ENCODE measurements around the gene LRRC3C. TPM values are rescaled to one million over a fixed set of nuclear protein-coding genes. Genes with fewer than 3 reads are reported as not detected.
"Not testable (repeated sequence)": the region's sequence is repeated elsewhere in the genome, so short reads cannot be mapped to it uniquely, and the experiment has no call there.

LRRC3C gene
- polyA plus RNA-seq, 1 donor = not detected

GRCh38 chr17:39946551-39947330 is 19.2 kb downstream of the LRRC3C start:
- DNase-seq = no peak

GRCh38 chr17:39948489-39948828 is 20.9 kb downstream of the LRRC3C start:
- DNase-seq = not testable (repeated sequence)

DNA sequence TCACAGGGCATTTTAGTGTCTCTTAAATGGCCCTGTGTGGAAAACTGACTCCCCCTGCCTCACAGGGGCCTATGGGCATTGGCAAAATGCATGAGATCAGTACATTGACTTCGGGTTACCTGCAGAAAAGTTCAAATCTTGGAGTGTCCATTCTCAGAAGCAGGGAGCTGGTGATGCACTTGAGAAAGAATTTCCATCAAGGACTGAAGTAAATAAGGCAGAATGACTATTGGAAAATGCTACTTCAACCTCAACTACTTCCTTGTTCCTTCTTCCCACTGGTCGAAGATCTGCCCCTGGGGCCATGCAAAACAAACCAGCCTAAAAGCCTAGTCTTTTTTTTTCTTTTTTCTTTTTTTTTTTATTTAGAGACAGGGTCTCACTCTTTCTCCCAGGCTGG is 21.5 kb downstream of the LRRC3C start:
- DNase-seq = no peak

DNA sequence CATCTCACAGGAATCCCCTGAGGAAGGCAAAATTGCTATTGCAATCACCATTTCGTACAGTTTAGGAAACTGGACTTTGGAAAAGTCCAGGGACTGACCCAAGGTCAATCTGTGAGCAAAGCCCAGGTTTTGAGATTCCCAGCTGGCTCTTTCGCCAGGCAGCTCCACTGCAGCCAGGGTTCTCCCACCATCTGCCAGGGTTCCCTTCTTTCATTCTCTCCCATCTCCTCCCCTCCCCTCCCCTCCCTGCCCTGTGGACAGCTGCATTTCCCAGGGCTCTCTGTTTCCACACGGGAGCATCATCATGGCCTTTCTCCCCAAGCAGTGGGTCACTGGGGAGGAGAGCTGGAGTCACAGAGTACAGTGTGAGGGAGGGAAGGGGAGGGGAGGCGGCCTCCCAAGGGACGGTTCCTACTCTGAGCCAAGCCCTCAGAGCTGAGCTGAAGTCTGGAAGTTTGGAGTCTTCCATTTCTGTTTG is 23.4 kb downstream of the LRRC3C start:
- DNase-seq = no peak

DNA sequence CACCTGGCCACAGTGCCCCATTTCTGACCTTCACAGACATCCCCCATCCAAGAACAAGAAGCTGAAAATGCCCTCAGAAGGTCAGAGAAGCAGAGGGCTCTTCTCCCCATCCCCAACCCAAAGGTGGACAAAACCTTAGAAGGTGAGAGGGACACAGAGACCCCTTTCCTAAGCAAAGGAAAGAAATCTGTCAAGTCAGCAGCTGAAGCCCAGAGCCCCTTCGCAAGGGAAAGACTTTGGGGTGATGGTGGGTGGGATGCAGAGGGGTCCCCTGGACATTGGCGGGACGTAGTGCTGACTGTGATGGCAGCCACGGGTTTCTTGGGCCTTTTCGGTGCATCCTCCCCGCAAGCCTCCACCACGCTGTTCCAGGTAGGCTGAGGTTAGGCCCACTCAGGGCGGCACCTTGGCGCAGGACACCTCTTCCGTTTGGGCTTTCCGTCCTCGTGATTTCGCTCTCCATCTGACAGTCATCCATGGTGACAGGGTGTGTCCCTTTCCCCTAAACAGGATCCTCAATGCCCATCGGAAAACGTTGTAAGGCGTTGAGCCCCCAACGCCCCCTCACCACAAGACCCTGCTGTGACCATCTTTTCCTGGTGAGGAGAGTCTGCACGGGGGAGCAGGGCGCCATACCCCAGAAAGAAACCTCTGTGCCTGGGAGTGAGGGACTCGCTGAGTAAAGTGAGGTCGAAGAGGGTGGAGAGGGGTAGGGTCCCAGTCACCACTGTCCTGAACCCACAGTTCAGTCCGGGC is 24.6 kb downstream of the LRRC3C start:
- DNase-seq = no peak

DNA sequence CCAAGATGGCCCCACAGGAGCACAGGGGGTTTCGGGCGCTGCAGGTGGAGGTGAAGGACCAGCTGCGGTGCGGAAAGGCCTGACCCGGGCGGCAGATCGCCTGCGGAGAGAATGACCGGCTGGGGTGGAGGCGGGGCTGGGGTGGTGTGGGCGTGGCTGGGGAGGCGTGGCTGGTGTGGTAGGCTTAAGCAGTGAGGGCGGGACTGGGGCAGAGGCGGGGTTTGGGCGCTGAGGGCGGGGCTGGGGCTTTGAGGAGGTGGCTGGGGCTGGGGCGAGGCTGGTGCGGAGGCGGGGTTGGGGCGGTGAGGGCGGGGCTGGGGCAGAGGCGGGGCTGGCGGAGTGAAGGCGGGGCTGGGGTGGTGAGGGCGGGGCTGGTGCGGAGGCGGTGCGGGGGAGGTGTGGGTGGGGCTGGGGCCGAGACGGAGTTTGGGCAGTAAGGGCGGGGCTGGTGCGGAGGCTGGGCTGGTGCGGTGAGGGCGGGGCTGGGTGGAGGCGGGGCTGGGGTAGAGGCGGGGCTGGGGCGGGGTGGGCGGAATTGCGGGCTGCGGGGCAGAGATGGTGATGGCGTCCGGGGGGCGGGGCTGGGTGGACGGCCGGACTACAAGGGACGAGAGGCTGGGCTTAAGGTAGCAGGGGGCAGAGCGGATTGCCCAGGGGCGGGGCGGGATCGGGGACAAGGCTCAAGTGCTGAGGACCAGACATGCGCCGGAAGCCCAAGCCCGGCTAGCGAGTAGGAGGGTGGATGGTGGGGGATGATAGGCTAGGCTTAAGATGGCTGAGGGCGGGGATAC is 25.3 kb downstream of the LRRC3C start:
- DNase-seq = peak; percentile 92

DNA sequence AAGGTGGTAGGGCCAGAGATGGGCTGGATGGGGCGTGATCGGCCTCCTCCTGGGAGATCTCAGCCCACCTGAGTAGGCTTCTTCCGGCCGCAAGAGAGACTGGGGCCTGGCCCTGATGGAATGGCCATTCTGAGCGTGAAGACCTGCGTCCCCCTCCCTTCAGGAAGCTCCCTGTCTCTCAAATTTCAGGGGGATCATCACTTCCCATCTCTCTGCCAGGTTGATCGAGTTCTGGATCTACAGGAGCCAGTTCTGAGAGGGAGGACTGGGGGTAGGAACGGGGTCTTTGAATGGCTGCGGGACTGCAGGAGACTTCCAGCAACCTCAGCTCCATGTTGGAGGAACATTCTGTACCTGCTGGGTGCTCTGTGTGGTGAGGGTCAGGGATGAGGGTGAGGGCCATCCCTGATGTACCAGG is 25.9 kb downstream of the LRRC3C start:
- DNase-seq = no peak

DNA sequence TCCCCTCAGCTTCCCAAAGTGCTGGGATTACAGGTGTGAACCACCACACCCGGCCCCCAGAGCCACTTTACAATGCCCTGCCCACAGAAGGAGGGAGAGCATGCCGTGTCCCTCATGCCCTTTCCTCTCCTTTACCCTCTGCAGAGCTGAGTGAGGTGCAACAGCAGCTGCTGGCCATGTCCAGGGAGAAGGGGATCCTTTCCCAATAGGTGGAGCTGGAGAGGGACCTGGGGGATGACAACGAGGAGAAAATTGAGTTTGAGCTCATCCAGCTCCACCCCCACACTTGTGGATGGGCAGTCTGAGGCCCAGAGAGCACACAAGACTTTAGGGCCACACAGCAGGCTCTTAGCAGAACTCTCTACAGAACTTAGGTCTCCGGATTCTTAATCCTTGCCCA is 27.3 kb downstream of the LRRC3C start:
- no peak for DNase-seq

- DNase-seq = no peak
These were observed 28.2 kb downstream of the LRRC3C start for GRCh38 chr17:39955726-39956225.

DNA sequence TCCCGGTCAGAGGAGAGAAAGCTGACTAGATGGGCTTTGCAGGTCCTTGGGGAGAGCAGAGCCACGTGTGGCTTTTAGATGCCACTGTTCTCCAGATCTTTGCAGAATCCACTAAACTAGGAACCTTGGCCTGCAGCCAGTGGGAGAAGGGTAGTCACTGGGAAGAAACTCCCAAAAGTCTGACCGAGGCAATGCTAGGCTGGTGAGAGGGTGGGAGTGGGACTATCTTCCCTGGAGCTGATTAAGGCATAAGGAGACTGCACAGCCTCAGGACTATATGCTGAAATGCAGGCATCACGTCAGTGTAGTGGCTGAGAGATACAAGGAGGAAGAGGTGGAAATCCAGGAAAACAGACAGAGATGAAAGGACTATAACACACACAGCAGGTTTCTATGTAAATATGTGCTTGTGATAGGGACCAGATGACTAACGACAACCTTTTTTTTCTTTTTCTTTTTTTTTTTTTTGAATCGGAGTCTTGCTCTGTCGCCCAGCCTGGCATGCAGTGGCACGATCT is 33.1 kb downstream of the LRRC3C start:
- no peak for DNase-seq

GRCh38 chr17:39962642-39963220 is 35.2 kb downstream of the LRRC3C start, which contains the start of gene GSDMA:
GSDMA (plus strand) TSS chr17:39963004; CDS start chr17:39965688, 2,684 bp downstream.
- DNase-seq = no peak

DNA sequence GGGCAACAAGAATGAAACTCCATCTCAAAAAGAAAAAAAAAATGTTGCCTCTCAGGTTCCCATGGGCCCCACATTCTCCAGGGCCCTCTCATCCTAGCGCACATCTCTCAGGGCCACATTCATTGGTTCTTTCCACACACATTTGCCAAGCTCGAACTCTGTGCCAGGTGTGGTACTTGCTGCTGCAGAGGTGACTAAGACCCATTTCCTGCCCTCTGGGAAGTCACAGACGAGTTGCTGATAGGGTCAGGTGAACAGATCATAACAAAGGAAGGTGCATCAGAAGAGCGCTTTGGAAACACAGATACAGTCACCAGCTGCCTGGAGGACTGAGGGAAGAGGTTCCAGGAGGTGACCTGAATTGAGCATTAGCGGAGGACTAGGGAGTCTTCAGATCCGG is 36.3 kb downstream of the LRRC3C start:
- no peak for DNase-seq

DNA sequence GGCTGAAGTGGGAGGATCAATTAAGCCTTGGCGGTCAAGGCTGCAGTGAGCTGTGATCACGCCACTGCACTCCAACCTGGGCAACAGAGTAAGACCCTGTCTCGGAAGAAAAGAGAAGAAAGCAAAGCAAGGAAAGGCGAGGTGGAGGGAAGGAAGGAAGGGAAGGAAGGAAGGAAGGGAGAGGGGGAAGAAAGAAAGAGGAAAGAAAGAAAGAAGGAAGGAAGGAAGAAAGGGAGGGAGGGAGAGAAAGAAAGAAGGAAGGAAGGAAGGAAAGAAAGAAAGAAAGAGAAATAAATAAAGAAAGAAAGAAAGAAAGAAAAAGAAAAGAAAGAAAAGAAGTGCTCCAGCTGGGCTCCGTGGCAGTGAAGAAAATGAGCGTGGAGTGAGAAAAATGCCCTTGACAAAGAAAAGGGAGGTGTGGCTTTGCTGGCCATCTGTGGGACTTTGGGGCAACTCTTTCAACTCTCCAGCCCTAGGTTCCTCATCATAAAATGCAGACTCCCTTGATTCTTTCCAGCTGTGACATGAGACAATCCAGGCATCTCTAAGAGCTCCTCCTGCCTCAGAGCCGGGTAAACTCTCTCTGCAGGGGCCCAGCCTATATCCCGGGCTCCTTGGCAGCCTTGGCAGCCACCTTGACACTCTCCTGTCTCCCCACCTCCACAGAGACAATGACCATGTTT is 37.6 kb downstream of the LRRC3C start:
- DNase-seq = no peak

DNA sequence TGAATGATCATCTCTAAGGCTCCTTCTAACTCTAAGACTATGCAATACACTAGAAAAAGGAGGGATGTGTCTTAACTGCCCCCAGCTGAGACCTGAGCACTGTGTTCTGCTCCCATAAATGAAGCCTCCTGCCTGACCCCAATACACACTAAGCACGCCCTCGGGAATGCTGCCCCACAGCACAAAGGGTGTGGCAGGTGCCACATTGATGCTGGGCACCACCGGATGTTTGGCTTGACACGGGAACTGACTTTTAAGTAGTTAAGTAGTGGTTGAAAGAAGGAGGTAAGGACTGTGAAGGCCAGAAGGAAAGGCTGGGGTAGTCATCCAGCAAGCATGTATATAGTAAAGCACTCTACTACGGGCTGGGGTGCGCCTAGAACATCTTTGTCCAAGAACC is 39.2 kb downstream of the LRRC3C start:
- no peak for DNase-seq

DNA sequence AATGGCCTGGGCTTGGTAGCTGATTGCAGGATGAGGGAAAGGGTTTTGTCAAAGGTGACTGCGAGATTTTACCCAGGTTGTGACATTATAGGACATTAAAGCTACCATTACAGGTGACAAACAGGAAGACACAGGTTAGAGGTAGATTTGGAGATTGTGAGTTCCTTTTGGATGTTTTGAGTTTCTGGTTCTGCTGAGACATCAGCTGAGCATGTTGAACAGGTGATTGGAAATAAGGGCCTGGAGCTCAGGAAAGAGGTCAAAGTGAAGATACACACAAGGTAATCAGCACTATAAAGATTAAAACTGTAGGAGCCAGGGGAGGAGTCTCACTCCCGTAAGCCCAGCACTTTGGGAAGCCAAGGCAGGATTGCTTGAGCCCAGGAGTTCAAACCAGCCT is 41.2 kb downstream of the LRRC3C start:
- no peak for DNase-seq

DNA sequence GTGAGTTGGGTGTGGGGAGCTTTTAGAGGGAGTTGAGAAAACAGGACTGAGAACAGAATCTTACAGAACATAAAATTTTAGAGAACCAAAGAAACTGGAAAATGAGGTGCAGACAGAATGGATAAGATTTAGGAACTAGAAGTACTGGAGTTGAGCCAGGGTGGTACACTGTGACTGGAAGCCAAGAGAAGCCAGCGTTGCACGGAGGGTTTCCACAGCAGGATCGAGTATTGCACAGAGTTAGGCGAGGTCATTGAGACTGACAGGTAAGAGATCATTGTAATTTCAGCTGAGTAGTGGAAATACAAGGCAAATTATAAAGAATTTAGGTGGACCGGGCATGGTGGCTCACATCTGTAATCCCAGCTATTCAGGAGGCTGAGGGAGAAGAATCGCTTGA is 41.8 kb downstream of the LRRC3C start:
- DNase-seq = no peak

DNA sequence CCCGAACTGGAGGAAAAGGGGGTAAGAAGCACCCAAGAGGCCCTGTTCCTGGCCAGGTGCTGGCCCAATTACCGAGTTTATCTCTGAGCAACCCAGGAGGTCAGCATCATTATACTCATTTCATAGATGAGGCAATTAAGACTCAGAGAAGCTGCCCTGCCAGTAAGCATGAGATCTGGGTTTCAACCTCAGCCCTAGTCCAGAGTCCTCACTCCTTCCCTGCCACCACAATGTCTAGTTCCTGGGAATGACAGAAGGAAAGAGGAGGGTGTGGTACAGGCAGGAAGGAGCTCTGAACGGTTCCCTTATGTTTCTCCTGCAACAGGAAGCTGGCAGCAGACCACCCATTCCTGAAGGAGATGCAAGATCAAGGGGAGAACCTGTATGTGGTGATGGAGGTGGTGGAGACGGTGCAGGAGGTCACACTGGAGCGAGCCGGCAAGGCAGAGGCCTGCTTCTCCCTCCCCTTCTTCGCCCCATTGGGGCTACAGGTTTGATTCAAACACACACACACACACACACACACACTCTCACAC is 42.7 kb downstream of the LRRC3C start:
- no peak for DNase-seq

DNA sequence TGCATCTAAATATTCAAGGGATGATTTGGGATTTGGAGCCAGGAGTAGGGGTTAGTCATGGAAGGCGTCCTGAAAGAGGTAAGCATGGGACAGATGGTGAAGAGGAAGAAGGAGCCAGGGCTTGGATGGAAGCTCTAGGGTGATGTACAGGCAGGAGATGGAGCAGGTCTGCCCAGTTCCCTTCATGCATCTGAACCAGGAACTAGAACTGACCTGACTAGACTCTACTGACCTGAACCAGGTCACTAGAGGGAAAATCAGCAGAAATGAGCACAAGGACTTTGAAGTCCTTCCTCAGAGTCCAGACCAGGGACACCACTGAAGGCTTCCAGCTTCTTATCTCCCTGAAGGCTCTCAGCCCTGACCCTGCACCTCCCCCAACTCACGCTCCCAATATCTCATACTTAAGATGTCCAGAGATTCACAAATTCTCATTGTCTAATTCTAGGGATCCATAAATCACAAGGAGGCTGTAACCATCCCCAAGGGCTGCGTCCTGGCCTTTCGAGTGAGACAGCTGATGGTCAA is 43.6 kb downstream of the LRRC3C start:
- DNase-seq = no peak

DNA sequence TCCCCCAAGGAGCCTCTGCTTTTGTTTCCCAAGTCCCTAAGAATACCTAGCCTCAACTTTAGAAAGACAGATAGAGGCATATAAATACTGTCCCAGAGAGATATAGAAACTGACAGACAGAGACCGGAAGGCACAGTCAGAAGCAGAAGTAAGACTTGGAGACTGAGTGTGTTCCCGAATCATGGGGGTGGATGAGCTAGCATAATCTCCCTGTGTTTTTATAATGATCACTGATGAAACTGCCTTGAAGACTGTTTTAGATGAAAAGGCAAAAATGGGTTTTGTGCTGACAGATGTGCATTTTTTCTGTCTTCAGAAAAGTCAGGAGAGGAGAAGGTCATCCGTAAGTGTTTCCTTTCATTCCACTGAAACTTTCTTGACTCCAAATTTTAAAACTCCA is 44.7 kb downstream of the LRRC3C start:
- no peak for DNase-seq

DNA sequence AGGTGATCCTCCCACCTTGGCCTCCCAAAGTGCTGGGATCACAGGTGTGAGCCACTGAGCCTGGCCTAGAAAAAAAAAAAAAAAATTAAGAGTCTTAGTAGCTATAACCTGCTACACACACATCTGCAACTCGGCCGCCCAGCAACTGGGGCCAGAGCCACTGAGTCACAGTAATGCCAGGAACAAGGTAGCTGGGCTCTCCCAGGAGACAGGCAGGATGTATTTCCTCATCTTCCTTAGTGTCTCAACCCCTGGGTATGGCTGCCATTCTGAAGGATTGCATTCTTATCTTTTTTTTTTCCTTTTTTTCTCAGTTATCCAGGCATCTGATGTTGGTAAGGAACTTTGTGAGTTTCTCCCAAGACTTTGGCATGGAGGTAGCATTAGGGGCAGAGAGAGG is 46.0 kb downstream of the LRRC3C start:
- no peak for DNase-seq

- DNase-seq = no peak
These were observed 46.9 kb downstream of the LRRC3C start for GRCh38 chr17:39974433-39974832.
